Liver (tissue), 9 donors: ENCODE results near the gene NBPF4. TPM values are rescaled to one million over a fixed set of nuclear protein-coding genes. Genes with fewer than 3 reads are reported as not detected.

Experiments
- DNase-seq: peaks from one replicate; pipeline ENCODE4 v3.0.0-alpha.2; 2017; ENCODE audit warnings: low spot score
- H3K27ac ChIP-seq, 2 donors: one replicate each; pipeline ENCODE4 v1.7.0; 2013; ENCODE audit warnings: inconsistent platforms in 2 of 2, low read length in 2 of 2, control low read depth in 1 of 2, low read depth in 1 of 2, mild to moderate bottlenecking in 1 of 2
- H3K27me3 ChIP-seq, 4 donors: one replicate each; pipeline versions ENCODE4 v1.6.1 to v1.7.0; 2013; ENCODE audit warnings: low read length in 3 of 4, inconsistent platforms in 1 of 4, mild to moderate bottlenecking in 1 of 4, moderate library complexity in 1 of 4; ENCODE audit not compliant: control insufficient read depth in 4 of 4, insufficient read depth in 4 of 4
- H3K36me3 ChIP-seq, 4 donors: one replicate each; pipeline versions ENCODE4 v1.6.1 to v1.7.0; 2013; ENCODE audit warnings: low read length in 3 of 4, mild to moderate bottlenecking in 3 of 4, low read depth in 1 of 4, moderate library complexity in 1 of 4; ENCODE audit not compliant: control insufficient read depth in 4 of 4, insufficient read depth in 3 of 4
- H3K4me1 ChIP-seq, 4 donors: one replicate each; pipeline versions ENCODE4 v1.6.1 to v1.7.0; 2013; ENCODE audit warnings: low read length in 3 of 4, mild to moderate bottlenecking in 3 of 4, moderate library complexity in 1 of 4; ENCODE audit not compliant: control insufficient read depth in 4 of 4, insufficient read depth in 4 of 4
- H3K4me3 ChIP-seq, 3 donors: one replicate each; pipeline versions ENCODE4 v1.6.1 to v1.7.0; 2013; ENCODE audit warnings: low read length in 3 of 3, control low read depth in 1 of 3, low read depth in 1 of 3, mild to moderate bottlenecking in 1 of 3
- H3K9ac ChIP-seq, 2 donors: one replicate each; pipeline ENCODE4 v1.7.0; 2013; ENCODE audit warnings: low read length in 2 of 2, mild to moderate bottlenecking in 2 of 2, moderate library complexity in 2 of 2, control low read depth in 1 of 2, low read depth in 1 of 2
- H3K9me3 ChIP-seq, 4 donors: one replicate each; pipeline versions ENCODE4 v1.6.1 to v1.7.0; 2013; ENCODE audit warnings: low read length in 3 of 4; ENCODE audit not compliant: control insufficient read depth in 4 of 4
- ATF3 ChIP-seq: IDR thresholded peaks from 2 replicates; pipeline ENCODE4 v1.6.1; 2016; ENCODE audit warnings: antibody characterized with exemption
- CTCF ChIP-seq: fragments of 150-350 bp; IDR thresholded peaks from 2 replicates; pipeline ENCODE4 v1.5.1; 2017; ENCODE audit warnings: improper control_type of control experiment, low read depth, low read length; ENCODE audit not compliant: missing input control
- EGR1 ChIP-seq, 2 donors: IDR thresholded peaks; 2 replicates each; pipeline ENCODE4 v1.6.1; 2016 to 2018; ENCODE audit warnings: antibody characterized with exemption in 2 of 2, low read depth in 2 of 2
- FOXA1 ChIP-seq: IDR thresholded peaks from 2 replicates; pipeline ENCODE4 v1.6.1; 2016; ENCODE audit warnings: antibody characterized with exemption
- FOXA2 ChIP-seq: IDR thresholded peaks from 2 replicates; pipeline ENCODE4 v1.6.1; 2016; ENCODE audit warnings: antibody characterized with exemption
- GABPA ChIP-seq, 2 donors: IDR thresholded peaks in 1 of 2; conservative IDR thresholded peaks in 1 of 2; 2 replicates each; pipeline ENCODE4 v1.6.1; 2016; ENCODE audit warnings: antibody characterized with exemption in 2 of 2, mild to moderate bottlenecking in 1 of 2, moderate library complexity in 1 of 2
- HNF4A ChIP-seq, 2 donors: conservative IDR thresholded peaks; 2 replicates each; pipeline ENCODE4 v1.6.1; 2016; ENCODE audit warnings: antibody characterized with exemption in 2 of 2, mild to moderate bottlenecking in 2 of 2
- HNF4G ChIP-seq: IDR thresholded peaks from 2 replicates; pipeline ENCODE4 v1.6.1; 2016; ENCODE audit warnings: antibody characterized with exemption
- JUND ChIP-seq, 2 donors: IDR thresholded peaks; 2 replicates each; pipeline ENCODE4 v1.6.1; 2016; ENCODE audit warnings: antibody characterized with exemption in 2 of 2
- MAX ChIP-seq: IDR thresholded peaks from 2 replicates; pipeline ENCODE4 v1.6.1; 2016; ENCODE audit warnings: antibody characterized with exemption
- NR2F2 ChIP-seq: IDR thresholded peaks from 2 replicates; pipeline ENCODE4 v1.6.1; 2016; ENCODE audit warnings: antibody characterized with exemption
- TAF1 ChIP-seq: conservative IDR thresholded peaks from 2 replicates; pipeline ENCODE4 v1.6.1; 2016; ENCODE audit warnings: antibody characterized with exemption, mild to moderate bottlenecking
- YY1 ChIP-seq: IDR thresholded peaks from 2 replicates; pipeline ENCODE4 v1.6.1; 2016; ENCODE audit warnings: antibody characterized with exemption, mild to moderate bottlenecking
- WGBS: extraction: QIAGEN DNeasy Blood & Tissue Kit; methylation state at CpG from one replicate; pipeline ENCODE4 v1.1.7; 2013; 5-methylcytosine and 5-hydroxymethylcytosine counted together
- polyA plus RNA-seq, 2 donors: library from polyadenylated mRNA; stranded (reverse) in 1 of 2; unstranded in 1 of 2; fragments of 200-250 nt in 1 of 2; fragments of >200 nt in 1 of 2; fragmentation: Nextera tagmentation in 1 of 2; extraction: Ambion mirVana in 1 of 2; gene quantifications; one replicate each; pipeline versions ENCODE4 v1.2.1 to v1.2.3, GENCODE V29; 2013 to 2015
- total RNA-seq, 2 donors: library from RNA; depleted of rRNA; stranded (reverse); fragments of >200 nt; gene quantifications; one replicate each; pipeline ENCODE4 v1.2.3, GENCODE V29; 2014
- donor health status: healthy.
- donor health status: healthy.
- donor health status: healthy.
- donor health status: healthy.
- donor health status: healthy.

Gene NBPF4
- total and polyA plus RNA-seq, 4 donors = 0.09 TPM; not detected in 3

GRCh38 chr1:108199781-108200686 lies 43.8 kb downstream of the NBPF4 start, which contains the start of gene SLC25A24:
TSS of gene SLC25A24 (minus strand) at chr1:108200343. CDS start at chr1:108200138, 205 bp downstream.
- DNase-seq = peak; percentile 58
- no peak for TF ChIP-seq MAX
- no peak for TF ChIP-seq FOXA2
- TF ChIP-seq YY1 = no peak
- TF ChIP-seq TAF1 = no peak
- TF ChIP-seq CTCF = no peak
- no peak for TF ChIP-seq ATF3
- no peak for TF ChIP-seq JUND (IDR thresholded peaks at IDR 0.05)
- TF ChIP-seq HNF4A (conservative IDR thresholded peaks at IDR 0.05) = no peak
- no peak for TF ChIP-seq FOXA1
- TF ChIP-seq EGR1 (IDR thresholded peaks at IDR 0.05; ENCODE audit: low read depth in 2 of 2) = no peak
- TF ChIP-seq GABPA (IDR thresholded peaks at IDR 0.05 in 1 of 2, conservative IDR thresholded peaks at IDR 0.05 in 1 of 2) = no peak
- TF ChIP-seq HNF4G = no peak
- peak within 1 kb of the TSS in 1 of 2 donors; percentile 62 for H3K9ac ChIP-seq
- H3K4me1 ChIP-seq = peaks cover 4 to 17% (median 8%) of the 10 kb centered on the region in 4 donors
- WGBS = 2% methylated on average over 97 of the region's 97 CpGs
- no peaks in the 10 kb centered on the region for H3K9me3 ChIP-seq
- H3K27me3 ChIP-seq = peaks cover 0 to 3% (median 0%) of the 10 kb centered on the region in 4 donors
- peak within 1 kb of the TSS; percentile 44 to 83 for H3K27ac ChIP-seq
- peak within 1 kb of the TSS; percentile 59 to 80 (median 67) for H3K4me3 ChIP-seq
- no peaks in the 10 kb centered on the region for H3K36me3 ChIP-seq

GRCh38 chr1:108199201-108199691 lies 44.6 kb downstream of the NBPF4 start:
- H3K4me1 ChIP-seq = peaks cover 4 to 17% (median 8%) of the 10 kb centered on the region in 4 donors
- no peaks in the 10 kb centered on the region for H3K9me3 ChIP-seq
- peak overlapping the region in 1 of 2 donors; percentile 38 for H3K9ac ChIP-seq
- peak overlapping the region; percentile 44 to 83 for H3K27ac ChIP-seq
- TF ChIP-seq HNF4G = no peak
- TF ChIP-seq NR2F2 = peak; percentile 11
- no peaks in the 10 kb centered on the region for H3K36me3 ChIP-seq
- H3K27me3 ChIP-seq = peaks cover 0 to 3% (median 0%) of the 10 kb centered on the region in 4 donors
- peak overlapping the region; percentile 19 to 80 (median 67) for H3K4me3 ChIP-seq
- 26% methylated on average over 9 of the region's 9 CpGs for WGBS
- DNase-seq = no peak

- DNase-seq = no peak
- TF ChIP-seq JUND (IDR thresholded peaks at IDR 0.05) = no peak
- no peak for TF ChIP-seq EGR1 (IDR thresholded peaks at IDR 0.05; ENCODE audit: low read depth in 2 of 2)
- no peak for TF ChIP-seq HNF4A (conservative IDR thresholded peaks at IDR 0.05)
- TF ChIP-seq HNF4G = no peak
- no peak for TF ChIP-seq FOXA1
- TF ChIP-seq FOXA2 = no peak
- no peak for TF ChIP-seq ATF3
- no peak overlapping the region for H3K4me3 ChIP-seq
- peaks cover 0 to 7% (median 0%) of the 10 kb centered on the region in 4 donors for H3K9me3 ChIP-seq
- no peak overlapping the region for H3K27ac ChIP-seq
- no peaks in the 10 kb centered on the region for H3K27me3 ChIP-seq
- peaks cover 0 to under 1% (median 0%) of the 10 kb centered on the region in 4 donors for H3K4me1 ChIP-seq
- no peaks in the 10 kb centered on the region for H3K36me3 ChIP-seq
- H3K9ac ChIP-seq = no peak overlapping the region
- WGBS = 86% methylated on average over 1 of the region's 1 CpG
Observed at GRCh38 chr1:108194051-108194450, 49.8 kb downstream of the NBPF4 start.
